ENCODE measurements around the gene MICAL1. TPM values are rescaled to one million over a fixed set of nuclear protein-coding genes. Genes with fewer than 3 reads are reported as not detected.

Gene MICAL1
- total and polyA plus RNA-seq, 2 experiments from 2014 or later = 8.6 to 19.6 TPM

- H3K36me3 ChIP-seq = no peaks in the 10 kb centered on the region
- no peaks in the 10 kb centered on the region for H3K9me3 ChIP-seq (ENCODE audit: low read depth)
- H3K27ac ChIP-seq = no peak overlapping the region
- no peaks in the 10 kb centered on the region for H3K4me1 ChIP-seq (ENCODE audit: low read depth)
- no peak for DNase-seq (ENCODE audit: low read depth in 1 of 2, low spot score in 1 of 2)
- no peaks in the 10 kb centered on the region for H3K27me3 ChIP-seq
- TF ChIP-seq CTCF (IDR thresholded peaks at IDR 0.05; ENCODE audit: low read depth, low read length) = no peak
- no peak overlapping the region for H3K4me3 ChIP-seq
These were observed 37.9 kb downstream of the MICAL1 start for GRCh38 chr6:109417646-109418045.

GRCh38 chr6:109411034-109411433 lies 44.5 kb downstream of the MICAL1 start:
- no peaks in the 10 kb centered on the region for H3K36me3 ChIP-seq
- DNase-seq (ENCODE audit: low read depth in 1 of 2, low spot score in 1 of 2) = no peak
- H3K4me3 ChIP-seq = no peak overlapping the region
- H3K27ac ChIP-seq = no peak overlapping the region
- no peaks in the 10 kb centered on the region for H3K27me3 ChIP-seq
- no peaks in the 10 kb centered on the region for H3K4me1 ChIP-seq (ENCODE audit: low read depth)
- TF ChIP-seq CTCF (IDR thresholded peaks at IDR 0.05; ENCODE audit: low read depth, low read length) = no peak
- no peaks in the 10 kb centered on the region for H3K9me3 ChIP-seq (ENCODE audit: low read depth)

GRCh38 chr6:109406196-109406595 lies 49.4 kb downstream of the MICAL1 start:
- Histone ChIP-seq H3K4me3 (no peak overlapping the region), H3K9me3 (ENCODE audit: low read depth) (no peaks in the 10 kb centered on the region), H3K27me3 (no peaks in the 10 kb centered on the region), H3K4me1 (ENCODE audit: low read depth) (no peaks in the 10 kb centered on the region), H3K36me3 (no peaks in the 10 kb centered on the region), H3K27ac (no peak overlapping the region)
- DNase-seq (ENCODE audit: low read depth in 1 of 2, low spot score in 1 of 2) = peak in 1 of 2 donors; percentile 85
- TF ChIP-seq CTCF (IDR thresholded peaks at IDR 0.05; ENCODE audit: low read depth, low read length) = no peak

- Histone ChIP-seq H3K27me3 (no peaks in the 10 kb centered on the region), H3K4me3 (no peak overlapping the region), H3K4me1 (ENCODE audit: low read depth) (no peaks in the 10 kb centered on the region), H3K27ac (no peak overlapping the region), H3K36me3 (no peaks in the 10 kb centered on the region), H3K9me3 (ENCODE audit: low read depth) (no peaks in the 10 kb centered on the region)
- peak in 1 of 2 donors; percentile 55 for DNase-seq (ENCODE audit: low read depth in 1 of 2, low spot score in 1 of 2)
- TF ChIP-seq CTCF (IDR thresholded peaks at IDR 0.05; ENCODE audit: low read depth, low read length) = peak; percentile 54
These were observed 58.6 kb downstream of the MICAL1 start for GRCh38 chr6:109397020-109397419.

- DNase-seq (ENCODE audit: low read depth in 1 of 2, low spot score in 1 of 2) = no peak
- Histone ChIP-seq H3K27me3 (no peaks in the 10 kb centered on the region), H3K9me3 (ENCODE audit: low read depth) (no peaks in the 10 kb centered on the region), H3K4me1 (ENCODE audit: low read depth) (no peaks in the 10 kb centered on the region), H3K36me3 (no peaks in the 10 kb centered on the region), H3K4me3 (no peak overlapping the region), H3K27ac (no peak overlapping the region)
- TF ChIP-seq CTCF (IDR thresholded peaks at IDR 0.05; ENCODE audit: low read depth, low read length) = no peak
These were observed 59.4 kb downstream of the MICAL1 start for GRCh38 chr6:109396046-109396718.

Other genes starting within 250 kb of the MICAL1 start
- gene CD164, start 73.3 kb downstream of the MICAL1 start, total RNA-seq = 71.1 and 105 TPM in 2 replicates
- 181 and 263 TPM in 2 replicates for gene CD164, start 73.3 kb downstream of the MICAL1 start, polyA plus RNA-seq
- 4.1 and 7.3 TPM in 2 replicates for gene PPIL6, start 15.1 kb downstream of the MICAL1 start, total RNA-seq
- gene PPIL6, start 15.1 kb downstream of the MICAL1 start, polyA plus RNA-seq = 8.7 and 14.7 TPM in 2 replicates
- gene SMPD2, start 15.0 kb downstream of the MICAL1 start, total RNA-seq = 7.0 and 12.5 TPM in 2 replicates
- 11.1 and 14.3 TPM in 2 replicates for gene SMPD2, start 15.0 kb downstream of the MICAL1 start, polyA plus RNA-seq
- 4.3 and 5.3 TPM in 2 replicates for gene ZBTB24, start 27.4 kb upstream of the MICAL1 start, total RNA-seq
- gene ZBTB24, start 27.4 kb upstream of the MICAL1 start, polyA plus RNA-seq = 2.6 and 4.0 TPM in 2 replicates
- gene AK9, start 235.4 kb upstream of the MICAL1 start, total RNA-seq = 9.7 and 18.6 TPM in 2 replicates
- 8.3 and 13.7 TPM in 2 replicates for gene AK9, start 235.4 kb upstream of the MICAL1 start, polyA plus RNA-seq
- 15.8 and 17.4 TPM in 2 replicates for gene FIG4, start 235.5 kb upstream of the MICAL1 start, total RNA-seq
- gene FIG4, start 235.5 kb upstream of the MICAL1 start, polyA plus RNA-seq = 22.0 and 28.8 TPM in 2 replicates

Measured in cardiac muscle cell (in vitro differentiated cells and primary cell).